NCI-H146 treated with DMSO at 0.1 percent for 48 hours (cell line): ENCODE measurements around the gene LDHD.
A peak's percentile ranks its signal among the peaks of the same experiment; 100 is the strongest.
"Not testable (repeated sequence)": the region's sequence is repeated elsewhere in the genome, so short reads cannot be mapped to it uniquely, and the experiment has no call there.

Experiments
- DNase-seq: peaks from one replicate; lab custom pipeline; 2025; ENCODE audit not compliant: unreplicated experiment; lab: John Stamatoyannopoulos, UW

Gene LDHD

GRCh38 chr16:75116081-75116910, at the start of gene LDHD:
Gene LDHD (minus strand): TSS chr16:75116780. CDS start chr16:75116720, 60 bp downstream.
- no peak for DNase-seq

GRCh38 chr16:75160386-75160785, 43.8 kb upstream of the LDHD start:
- DNase-seq: no peak

- DNase-seq: no peak
These were observed 36.1 kb upstream of the LDHD start for GRCh38 chr16:75152635-75153034.

- no peak for DNase-seq
These were observed 35.2 kb upstream of the LDHD start for GRCh38 chr16:75151798-75152197.

- peak; percentile 71 for DNase-seq
These were observed 32.0 kb upstream of the LDHD start, which contains the start of gene ZFP1 for GRCh38 chr16:75148311-75149195. Gene ZFP1 (plus strand): TSS chr16:75148524. CDS start chr16:75152952, 4,428 bp downstream.

GRCh38 chr16:75147968-75148310, 31.4 kb upstream of the LDHD start:
- DNase-seq: no peak

GRCh38 chr16:75143941-75144340, 27.4 kb upstream of the LDHD start:
- DNase-seq: no peak

- DNase-seq: peak; percentile 15
These were observed 22.9 kb upstream of the LDHD start for GRCh38 chr16:75139498-75139897.

- peak; percentile 47 for DNase-seq
These were observed 22.1 kb upstream of the LDHD start for GRCh38 chr16:75138636-75139035.

GRCh38 chr16:75138233-75138632, 21.7 kb upstream of the LDHD start:
- no peak for DNase-seq

GRCh38 chr16:75131081-75131480, 14.5 kb upstream of the LDHD start:
- DNase-seq: no peak

- DNase-seq: no peak
These were observed 13.7 kb upstream of the LDHD start for GRCh38 chr16:75130150-75130771.

- not testable (repeated sequence) for DNase-seq
These were observed 13.0 kb upstream of the LDHD start for GRCh38 chr16:75129421-75130149.

GRCh38 chr16:75127713-75128415, 11.3 kb upstream of the LDHD start:
- no peak for DNase-seq

GRCh38 chr16:75122609-75123008, 6.0 kb upstream of the LDHD start:
- DNase-seq: no peak

GRCh38 chr16:75121949-75122568, 5.5 kb upstream of the LDHD start:
- DNase-seq: no peak

- DNase-seq: no peak
These were observed 3.7 kb upstream of the LDHD start for GRCh38 chr16:75120253-75120652.

- DNase-seq: no peak
These were observed 2.5 kb upstream of the LDHD start for GRCh38 chr16:75118943-75119539.

GRCh38 chr16:75116911-75117245, 298 bp upstream of the LDHD start:
- DNase-seq: no peak
